Dermis blood vessel endothelial cell (primary cell): ENCODE measurements around the gene CDC6. TPM values are rescaled to one million over a fixed set of nuclear protein-coding genes. Genes with fewer than 3 reads are reported as not detected.
"Not testable (repeated sequence)": the region's sequence is repeated elsewhere in the genome, so short reads cannot be mapped to it uniquely, and the experiment has no call there.

Experiments
- DNase-seq: peaks from one replicate; pipeline ENCODE4 v3.0.0; 2010
- total RNA-seq: library from RNA; depleted of rRNA; stranded (reverse); fragments of >200 nt; gene quantifications from 2 replicates; pipeline ENCODE4 v1.2.3, GENCODE V29; 2014

CDC6 gene
- total RNA-seq, 1 donor from 2014 or later: 16.8 TPM

- peak; percentile 92 for DNase-seq
Observed at GRCh38 chr17:40290629-40291280, 3.1 kb downstream of the CDC6 start.

GRCh38 chr17:40291281-40291664, 3.6 kb downstream of the CDC6 start:
- DNase-seq: no peak

GRCh38 chr17:40293363-40293762, 5.7 kb downstream of the CDC6 start:
- DNase-seq: peak; percentile 70

- no peak for DNase-seq
Observed at GRCh38 chr17:40295488-40296436, 8.1 kb downstream of the CDC6 start.

- DNase-seq: no peak
Observed at GRCh38 chr17:40297511-40297910, 9.8 kb downstream of the CDC6 start.

- no peak for DNase-seq
Observed at GRCh38 chr17:40298726-40299125, 11.0 kb downstream of the CDC6 start.

- not testable (repeated sequence) for DNase-seq
Observed at GRCh38 chr17:40299159-40299757, 11.6 kb downstream of the CDC6 start.

GRCh38 chr17:40301315-40301714, 13.6 kb downstream of the CDC6 start:
- DNase-seq: peak; percentile 53

GRCh38 chr17:40303009-40303657, 15.5 kb downstream of the CDC6 start:
- DNase-seq: peak; percentile 86

GRCh38 chr17:40303708-40304551, 16.3 kb downstream of the CDC6 start:
- DNase-seq: peak; percentile 62

- DNase-seq: not testable (repeated sequence)
Observed at GRCh38 chr17:40304552-40304863, 16.8 kb downstream of the CDC6 start.

GRCh38 chr17:40304866-40305265, 17.2 kb downstream of the CDC6 start:
- DNase-seq: not testable (repeated sequence)

GRCh38 chr17:40306395-40306794, 18.7 kb downstream of the CDC6 start:
- DNase-seq: no peak

GRCh38 chr17:40307001-40307730, 19.5 kb downstream of the CDC6 start:
- DNase-seq: no peak

- DNase-seq: no peak
Observed at GRCh38 chr17:40307740-40308239, 20.1 kb downstream of the CDC6 start.

- peak; percentile 55 for DNase-seq
Observed at GRCh38 chr17:40309031-40309948, 21.6 kb downstream of the CDC6 start, which contains the start of gene RARA. TSS of gene RARA (plus strand) at chr17:40309180. CDS start at chr17:40331219, 22,039 bp downstream.

- no peak for DNase-seq
Observed at GRCh38 chr17:40309949-40310510, 22.4 kb downstream of the CDC6 start.

GRCh38 chr17:40310882-40311391, 23.3 kb downstream of the CDC6 start:
- no peak for DNase-seq

GRCh38 chr17:40311575-40311974, 23.9 kb downstream of the CDC6 start:
- peak; percentile 24 for DNase-seq
